ENCODE measurements around the gene MESP2.

Gene MESP2

DNA sequence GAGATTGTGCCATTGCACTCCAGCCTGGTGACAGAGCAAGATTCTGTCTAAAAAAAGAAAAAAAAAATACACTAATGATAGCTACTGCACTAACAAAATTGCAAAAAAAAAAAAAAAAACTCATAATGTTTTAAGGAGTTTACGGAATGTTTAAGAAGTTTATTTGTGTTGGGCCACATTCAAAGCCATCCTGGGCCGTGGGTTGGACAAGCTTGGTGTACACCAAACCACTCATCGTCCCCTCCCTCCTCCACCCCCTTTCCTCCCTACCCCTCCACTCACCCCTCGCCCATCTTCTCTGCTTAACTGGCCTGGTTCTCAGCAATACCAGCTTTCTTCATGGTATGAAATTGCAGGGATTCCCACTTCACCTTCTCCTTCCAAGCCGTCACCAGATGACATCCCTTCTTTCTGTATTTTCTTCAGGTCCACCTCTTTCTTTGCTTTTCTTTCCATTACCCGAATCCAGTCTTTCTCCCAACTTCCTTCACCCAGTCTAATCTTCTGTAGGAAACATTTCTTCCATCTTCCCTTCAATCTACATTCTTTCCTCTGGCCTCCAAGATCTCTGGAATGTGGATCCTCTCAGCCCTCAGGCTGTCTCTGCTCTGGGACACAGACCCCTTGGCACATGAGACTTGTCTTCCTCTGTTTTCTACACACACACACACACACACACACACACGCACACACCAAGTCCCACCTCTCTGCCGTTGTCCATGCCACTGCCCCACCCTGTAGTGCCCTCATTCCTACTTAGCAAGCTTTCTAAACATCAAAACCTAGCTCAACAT, 21.6 kb upstream of the MESP2 start:
- FAIRE-seq, result no peak
- DNase-seq (ENCODE audit: extremely low spot score, insufficient read length, low read depth), result no peak

DNA sequence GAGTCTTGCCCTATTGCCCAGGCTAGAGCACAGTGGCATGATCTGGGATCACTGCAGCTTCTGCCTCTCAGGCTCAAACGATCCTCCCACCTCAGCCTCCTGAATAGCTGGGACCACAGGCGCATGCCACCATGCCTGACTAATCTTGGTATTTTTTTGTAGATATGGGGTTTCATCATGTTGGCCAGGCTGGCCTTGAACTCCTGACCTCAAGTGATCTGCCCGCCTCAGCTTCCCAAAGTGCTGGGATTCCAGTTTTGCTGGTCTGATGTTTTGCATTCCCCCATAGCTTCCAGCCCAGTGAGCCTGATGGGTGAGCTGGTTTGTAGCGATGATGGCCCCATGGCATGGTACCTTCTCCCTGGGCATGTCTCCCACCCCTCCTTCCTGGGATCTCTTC, 20.4 kb upstream of the MESP2 start:
- FAIRE-seq (no peak), DNase-seq (ENCODE audit: extremely low spot score, insufficient read length, low read depth) (no peak)

DNA sequence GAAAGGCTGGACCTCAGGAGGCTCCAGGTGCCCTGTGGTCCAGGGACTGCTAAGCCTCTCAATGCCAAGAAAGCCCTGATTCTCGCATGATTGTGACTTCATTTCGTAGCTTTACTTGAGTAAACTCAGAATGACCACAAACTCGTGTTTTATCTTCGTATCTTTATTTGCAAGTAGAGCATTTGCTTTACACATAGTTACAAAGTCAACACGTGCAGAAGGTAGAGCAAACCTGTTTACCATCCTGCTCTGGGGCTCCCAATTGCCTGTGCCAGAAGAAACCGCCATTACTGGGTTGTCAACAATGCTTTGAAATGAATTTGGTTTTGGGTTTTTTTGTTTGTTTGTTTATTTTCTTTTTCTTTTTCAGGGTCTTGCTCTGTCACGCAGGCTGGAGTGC, 19.2 kb upstream of the MESP2 start:
- no peak for FAIRE-seq
- DNase-seq (ENCODE audit: extremely low spot score, insufficient read length, low read depth), result no peak

DNA sequence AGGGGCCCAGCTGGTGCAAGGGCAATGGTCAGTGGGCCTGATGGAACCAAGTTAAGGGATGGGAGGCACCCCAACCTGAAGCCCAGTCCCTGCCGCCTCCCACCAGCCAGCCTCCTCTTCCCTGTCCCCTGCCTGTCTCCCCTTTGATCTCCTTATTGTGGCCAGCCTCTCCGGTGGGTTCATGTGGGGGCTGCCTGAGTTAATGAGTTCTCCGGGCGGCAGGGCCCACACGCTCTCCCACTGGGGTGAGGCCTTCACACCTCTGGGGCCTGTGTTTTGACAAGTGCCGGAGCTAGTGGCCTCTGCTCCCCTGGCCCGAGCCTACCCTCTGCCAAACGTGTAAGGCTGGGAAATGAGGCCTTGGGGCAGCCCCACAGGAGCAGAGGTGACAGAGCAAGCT, 17.8 kb upstream of the MESP2 start:
- no peak for DNase-seq (ENCODE audit: extremely low spot score, insufficient read length, low read depth)
- no peak for FAIRE-seq

DNA sequence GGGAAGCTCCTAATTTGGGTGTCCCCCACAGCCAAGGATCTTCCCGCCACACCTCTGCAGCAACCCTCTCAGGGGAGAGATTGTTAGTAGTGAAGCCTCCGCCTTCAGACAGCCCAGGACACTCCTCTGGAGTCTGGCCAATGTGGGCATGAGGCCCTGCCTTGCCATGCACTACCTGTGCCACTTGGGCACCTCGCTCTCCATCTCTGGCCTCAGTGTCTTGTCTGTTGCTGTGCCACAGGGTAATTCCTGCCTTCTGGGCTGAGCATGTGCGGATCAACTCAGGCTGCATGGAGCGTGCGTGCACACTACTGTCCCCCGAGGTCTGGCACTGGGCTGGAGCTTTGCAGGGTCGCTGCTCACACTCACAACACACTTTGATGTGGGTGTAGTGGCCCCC, 17.2 kb upstream of the MESP2 start:
- no peak for DNase-seq (ENCODE audit: extremely low spot score, insufficient read length, low read depth)
- no peak for FAIRE-seq

DNA sequence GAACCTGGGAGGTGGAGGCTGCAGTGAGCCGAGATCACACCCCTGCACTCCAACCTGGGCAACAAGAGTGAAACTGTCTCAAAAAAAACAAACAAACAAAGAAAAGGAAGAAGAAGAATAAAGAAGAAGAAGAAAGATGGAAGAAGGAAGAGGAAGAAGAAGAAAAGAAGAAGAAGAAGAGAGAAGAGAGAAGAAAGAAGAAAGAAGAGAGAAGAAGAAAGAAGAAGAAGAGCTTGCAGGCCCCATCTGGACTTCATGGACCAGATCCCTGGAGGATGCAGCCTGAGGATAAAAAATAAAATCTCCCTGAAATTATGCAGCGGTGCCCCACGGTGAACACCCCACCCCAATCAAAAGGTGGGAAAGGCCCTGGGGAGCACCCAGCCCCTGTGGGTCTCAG, 16.3 kb upstream of the MESP2 start:
- no peak for FAIRE-seq
- no peak for DNase-seq (ENCODE audit: extremely low spot score, insufficient read length, low read depth)

DNA sequence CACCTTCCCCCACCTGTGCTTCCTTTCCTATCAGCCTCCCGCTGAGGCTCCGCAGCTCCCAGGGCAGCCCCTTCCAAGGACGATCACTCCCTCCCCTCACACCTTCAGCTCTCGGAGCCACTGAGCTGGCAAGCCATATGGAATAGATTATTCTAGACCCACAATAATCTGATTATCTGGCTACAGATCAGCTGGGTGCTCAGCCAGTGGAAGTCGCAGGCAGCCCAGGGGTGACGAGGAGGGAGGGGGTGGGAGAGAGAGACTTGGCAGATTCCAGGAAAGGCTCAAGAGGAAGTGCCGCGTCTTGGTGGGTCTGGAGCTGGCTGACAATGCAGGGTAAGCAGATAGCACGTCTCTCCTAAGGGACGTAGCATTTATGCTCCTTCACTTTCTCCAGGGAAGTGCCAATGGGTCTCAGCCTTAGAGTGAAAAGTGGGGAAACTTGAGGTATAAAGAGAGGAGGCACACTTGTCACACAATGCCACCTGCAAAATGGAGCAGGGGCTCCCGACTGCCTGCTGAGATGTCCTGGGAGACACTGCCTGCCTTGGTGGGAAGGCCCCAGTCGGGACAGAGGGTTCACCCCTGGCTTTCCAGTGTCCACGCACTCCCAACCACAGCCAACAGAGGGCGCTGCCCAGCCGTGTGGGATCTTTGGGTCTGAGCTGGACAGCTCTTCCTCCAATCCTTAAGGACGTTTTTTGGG, 15.7 kb upstream of the MESP2 start:
- DNase-seq (ENCODE audit: extremely low spot score, insufficient read length, low read depth), result peak; percentile 54
- FAIRE-seq, result peak; percentile 82

DNA sequence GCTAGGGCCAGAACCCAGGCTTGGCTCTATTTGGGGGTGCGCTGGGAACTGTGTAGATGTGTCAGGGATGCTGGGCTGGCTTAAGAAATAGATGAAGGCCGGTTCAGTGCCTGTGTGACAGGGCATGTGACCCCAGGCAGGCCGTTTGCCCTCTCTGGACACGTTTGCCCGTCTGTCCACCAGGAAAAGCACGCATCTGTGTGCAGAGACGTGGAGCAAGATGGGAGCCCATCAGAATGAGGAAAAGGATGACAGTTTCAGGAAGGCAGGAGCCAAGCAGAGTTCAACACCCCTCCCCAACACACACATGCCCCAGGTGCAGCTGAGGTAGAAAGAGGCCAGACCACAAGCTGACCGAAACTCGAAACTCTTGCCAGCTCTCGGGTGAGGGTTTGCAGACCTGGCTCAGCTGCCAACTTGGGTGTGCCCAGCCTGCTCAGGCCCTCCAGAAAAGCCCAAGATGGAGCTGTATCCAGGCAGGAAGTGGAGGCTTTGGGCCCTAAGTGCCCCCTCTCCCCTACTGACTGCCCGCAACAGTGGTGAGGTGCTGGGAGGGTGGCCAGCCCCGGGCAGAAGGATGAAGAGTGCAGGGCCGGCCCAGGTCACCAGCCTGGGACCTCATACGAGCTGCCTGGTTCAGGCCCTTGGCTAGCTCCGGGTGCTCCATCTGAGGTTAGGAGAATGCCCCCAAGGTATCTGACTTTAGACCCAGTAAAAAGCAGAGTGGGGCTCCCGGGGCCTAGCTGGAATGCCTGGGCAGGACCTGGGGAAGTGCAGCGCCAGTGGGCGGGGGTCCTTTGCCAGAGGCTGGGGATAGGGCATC, 14.9 kb upstream of the MESP2 start:
- no peak for FAIRE-seq
- no peak for DNase-seq (ENCODE audit: extremely low spot score, insufficient read length, low read depth)

DNA sequence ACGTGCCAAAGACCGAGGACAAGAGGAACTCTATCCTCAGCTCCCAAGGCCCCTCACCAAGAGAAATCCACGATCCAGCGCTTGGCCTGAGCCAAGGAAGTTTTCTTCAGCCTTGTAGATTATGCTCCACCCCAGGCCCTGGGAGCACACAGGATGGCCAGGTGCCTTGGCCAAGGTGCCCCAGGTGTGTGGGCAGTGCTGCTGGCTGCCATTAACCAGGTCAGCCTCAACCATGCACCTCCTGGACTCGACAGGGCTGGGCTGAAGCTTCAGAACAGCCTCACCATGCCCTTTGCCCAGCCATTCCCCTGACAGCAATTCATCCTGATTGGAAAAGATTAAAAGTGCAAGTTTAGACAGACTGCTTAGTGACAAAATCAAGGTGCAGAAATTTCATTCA, 14.2 kb upstream of the MESP2 start:
- no peak for FAIRE-seq
- DNase-seq (ENCODE audit: extremely low spot score, insufficient read length, low read depth), result no peak

DNA sequence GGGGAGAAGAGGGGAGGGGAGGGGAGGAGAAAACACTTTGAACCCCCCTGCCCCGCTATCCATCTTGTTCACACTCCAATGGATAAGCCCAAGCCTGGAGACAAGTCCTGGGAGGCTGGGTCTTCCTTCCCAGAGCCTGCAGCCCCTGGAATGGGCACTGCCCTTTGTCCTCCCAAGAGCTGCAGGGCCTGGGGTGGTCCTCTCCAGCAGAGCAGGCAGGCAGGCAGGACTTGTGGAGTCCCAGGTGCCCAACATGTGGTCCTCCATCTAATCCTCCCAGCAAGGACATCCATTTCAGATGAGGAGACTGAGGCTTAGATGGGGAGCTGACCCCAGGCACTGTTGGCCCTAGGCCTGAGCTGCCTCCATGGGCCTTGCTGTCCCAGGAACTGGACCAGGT, 10.4 kb upstream of the MESP2 start:
- no peak for FAIRE-seq

DNA sequence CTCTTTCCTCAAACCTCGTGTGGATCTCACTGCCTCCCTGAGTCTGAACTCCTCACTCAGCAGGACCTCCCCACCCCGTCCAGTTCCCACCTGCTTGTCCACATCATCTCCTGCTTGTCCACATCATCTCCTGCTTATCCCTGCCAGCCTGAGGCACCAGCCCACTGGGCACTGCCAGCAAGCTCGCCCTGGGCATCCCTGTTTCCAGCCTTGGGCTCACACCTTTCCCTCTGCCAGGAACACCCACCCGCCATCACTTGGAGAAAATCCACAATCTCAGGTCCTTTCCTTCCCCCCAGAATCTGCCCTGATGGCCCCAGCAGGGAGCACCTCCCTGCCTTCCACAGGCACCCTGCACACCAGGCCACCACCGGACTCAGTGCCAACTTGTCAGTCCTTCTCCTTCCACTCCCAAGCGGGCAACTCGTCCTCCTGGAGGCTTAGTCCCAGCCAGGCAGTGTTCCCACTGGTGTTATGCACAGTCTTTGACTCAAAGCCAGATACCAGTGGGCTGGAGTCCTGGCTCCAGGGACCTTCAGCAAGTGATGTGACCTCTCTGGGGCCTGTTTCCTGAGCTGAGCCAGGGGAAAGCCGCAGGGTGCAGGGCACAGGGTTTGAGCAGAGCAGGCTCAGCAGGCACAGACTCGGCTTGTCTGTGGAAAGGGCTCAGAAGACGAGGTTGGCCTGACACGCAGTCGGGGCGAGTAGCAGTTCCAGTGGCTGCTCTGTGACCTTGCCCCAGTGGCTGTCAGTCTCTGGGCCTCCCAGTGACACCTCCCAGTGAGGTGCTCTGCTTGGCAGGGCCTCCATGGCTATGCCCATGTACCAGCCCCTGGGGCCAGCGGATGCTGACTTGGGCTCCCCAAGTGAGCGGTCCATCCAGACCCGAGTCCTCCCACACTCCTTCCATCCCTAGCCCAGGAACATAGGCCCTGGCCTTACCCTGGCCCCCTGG, 9.5 kb upstream of the MESP2 start:
- FAIRE-seq, result no peak
- no peak for DNase-seq (ENCODE audit: extremely low spot score, insufficient read length, low read depth)

More for the DNA sequence above, 10.4 kb upstream of the MESP2 start:
- no peak for DNase-seq (ENCODE audit: extremely low spot score, insufficient read length, low read depth)

DNA sequence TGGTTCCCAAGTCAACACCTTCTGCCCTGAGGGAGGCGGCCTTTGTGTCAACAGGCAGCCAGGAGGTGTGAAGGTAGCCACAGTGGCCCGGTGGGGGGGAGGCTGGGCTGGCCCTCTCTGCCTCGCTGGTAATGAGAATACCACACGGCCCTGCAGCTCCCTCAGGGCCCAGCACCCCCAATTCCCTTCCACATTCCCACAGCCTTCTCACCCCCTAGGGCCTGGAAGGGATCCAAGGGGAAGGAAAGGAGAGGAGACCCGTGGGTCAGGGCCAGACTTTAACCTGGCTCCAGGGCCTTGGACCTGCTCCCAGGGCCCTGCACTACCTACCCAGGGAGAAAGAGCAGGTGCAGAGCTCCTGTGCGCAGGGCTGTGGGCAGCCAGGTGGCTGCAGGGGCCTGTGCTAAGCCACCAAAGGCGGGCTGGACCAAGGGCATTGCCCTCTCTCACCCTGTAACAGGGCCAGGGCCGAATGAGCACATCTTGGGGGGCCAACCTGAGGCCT, 8.7 kb upstream of the MESP2 start:
- FAIRE-seq (no peak), DNase-seq (ENCODE audit: extremely low spot score, insufficient read length, low read depth) (no peak)

DNA sequence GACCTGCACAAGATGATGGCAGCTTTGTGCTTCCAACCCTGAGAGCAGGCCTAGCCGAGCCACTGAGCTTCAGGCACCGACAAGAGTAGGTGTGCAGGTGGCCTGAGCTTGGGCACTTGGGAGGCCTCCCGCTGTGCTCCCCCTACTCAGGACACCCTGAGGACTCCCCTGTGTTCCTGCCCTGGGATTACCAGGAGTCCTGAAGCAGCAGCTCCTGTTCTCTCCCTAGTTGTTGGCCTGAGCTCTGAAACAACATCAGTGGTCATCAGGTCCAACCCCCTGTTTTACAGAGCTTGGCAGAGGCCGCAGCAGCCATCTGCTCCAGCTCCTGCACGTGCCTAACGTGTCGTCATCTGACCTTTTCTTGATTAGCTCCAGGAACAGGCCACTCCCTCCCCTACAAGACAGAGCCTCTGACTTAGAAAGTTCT, 8.0 kb upstream of the MESP2 start:
- no peak for FAIRE-seq
- no peak for DNase-seq (ENCODE audit: extremely low spot score, insufficient read length, low read depth)

DNA sequence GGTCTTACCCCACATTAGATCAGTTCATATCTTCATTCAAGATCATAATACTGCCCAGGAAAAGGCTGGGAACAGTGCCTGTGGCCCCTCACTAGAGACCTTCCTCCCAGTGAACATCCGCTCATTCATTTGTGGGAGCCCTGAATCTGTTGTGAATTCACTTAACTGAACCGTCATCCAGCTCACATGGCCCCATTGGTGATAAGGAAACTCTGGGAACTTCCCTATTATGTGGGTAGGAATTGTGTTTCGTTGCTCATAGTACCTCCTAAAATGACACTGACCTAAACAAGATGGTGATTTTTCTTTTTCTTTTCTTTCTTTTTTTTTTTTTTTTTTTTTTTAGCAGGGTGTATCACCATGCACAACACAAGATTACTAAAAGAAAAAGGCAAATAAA, 6.8 kb upstream of the MESP2 start:
- no peak for FAIRE-seq
- DNase-seq (ENCODE audit: extremely low spot score, insufficient read length, low read depth), result no peak

DNA sequence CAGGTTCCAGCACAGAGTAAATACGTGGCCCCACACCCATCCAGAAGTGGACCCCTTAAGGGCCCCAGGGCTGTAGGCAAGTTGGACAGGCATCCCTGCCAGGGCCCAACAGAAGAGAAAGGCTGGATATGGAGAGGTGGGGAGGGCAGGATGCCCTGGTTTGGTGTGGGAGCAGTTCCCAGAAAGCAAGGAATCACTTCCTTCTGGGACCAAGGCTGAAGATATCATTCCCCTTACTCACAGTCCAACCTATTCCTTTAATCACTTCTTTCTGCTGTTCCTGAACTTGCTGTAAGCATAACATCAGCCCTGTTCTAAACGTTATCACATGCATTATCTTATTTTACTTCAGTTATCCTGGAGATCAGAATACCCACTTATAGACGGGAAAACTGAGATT, 6.1 kb upstream of the MESP2 start:
- no peak for FAIRE-seq
- no peak for DNase-seq (ENCODE audit: extremely low spot score, insufficient read length, low read depth)

DNA sequence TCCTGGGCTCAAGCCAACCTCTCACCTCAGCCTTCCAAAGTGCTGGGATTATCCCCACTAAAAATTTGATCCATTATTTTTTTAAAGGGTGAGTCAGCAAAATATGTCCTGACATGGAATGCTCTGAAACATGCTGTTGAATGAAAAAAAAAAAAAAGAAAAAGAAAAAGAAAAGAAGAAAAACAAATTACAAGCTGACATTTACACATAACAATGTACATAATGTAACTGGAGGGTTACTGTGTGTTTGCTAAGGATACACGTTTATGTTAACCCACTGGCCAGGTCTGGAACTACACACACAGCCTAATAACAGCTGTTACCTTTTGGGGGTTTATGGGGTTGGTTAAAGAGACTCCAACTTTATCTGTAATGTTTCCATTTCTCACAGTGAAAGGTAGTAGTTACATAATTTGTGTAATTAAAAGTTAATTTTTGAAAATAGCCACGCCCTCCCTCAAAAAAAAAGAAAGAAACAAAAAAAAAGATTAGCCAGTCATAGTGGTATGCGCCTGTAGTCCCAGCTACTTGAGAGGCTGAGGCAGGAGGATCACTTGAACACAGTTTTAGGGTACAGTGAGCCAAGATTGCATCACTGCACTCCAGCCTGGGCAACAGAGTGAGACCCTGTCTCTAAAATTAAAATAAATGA, 3.1 kb upstream of the MESP2 start:
- no peak for FAIRE-seq
- no peak for DNase-seq (ENCODE audit: extremely low spot score, insufficient read length, low read depth)

DNA sequence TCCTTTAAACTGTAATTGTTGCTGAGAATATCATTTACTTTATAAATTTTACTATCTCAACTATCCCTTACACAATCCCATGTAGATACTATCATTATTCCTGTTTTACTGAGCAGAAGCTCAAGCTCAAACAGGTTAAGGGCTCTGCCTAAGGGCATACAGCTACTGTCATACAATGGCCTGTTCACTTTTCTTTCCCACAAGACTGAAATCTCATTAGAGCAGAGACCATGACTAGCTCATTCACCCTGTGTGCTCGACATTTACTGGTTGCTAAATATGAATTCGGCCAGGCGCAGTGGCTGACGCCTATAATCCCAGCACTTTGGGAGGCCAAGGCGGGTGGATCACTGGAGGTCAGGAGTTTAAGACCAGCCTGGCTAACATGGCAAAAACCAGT, 1.6 kb upstream of the MESP2 start:
- no peak for FAIRE-seq

DNA sequence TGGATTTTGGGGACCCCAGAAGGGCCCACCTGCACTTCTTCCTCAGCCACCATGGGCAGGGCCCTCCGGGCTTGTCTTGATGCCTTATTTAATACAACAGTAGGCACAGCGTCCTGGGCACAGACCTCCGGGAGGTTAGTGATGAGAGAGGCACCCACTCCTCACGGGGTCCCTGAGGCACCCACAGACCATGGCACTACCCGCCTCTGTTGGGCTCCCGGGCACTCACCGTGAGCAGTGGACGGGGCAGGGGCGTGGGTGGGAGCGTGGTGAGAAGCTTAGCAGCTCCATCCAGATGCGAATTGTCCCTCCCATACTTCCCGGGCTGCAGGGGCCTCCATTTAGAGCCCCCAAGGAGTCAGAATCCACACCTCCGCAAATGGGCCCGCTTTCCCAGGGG, 317 bp upstream of the MESP2 start:
- no peak for DNase-seq (ENCODE audit: extremely low spot score, insufficient read length, low read depth)
- no peak for FAIRE-seq

More for the DNA sequence above, 1.6 kb upstream of the MESP2 start:
- DNase-seq (ENCODE audit: extremely low spot score, insufficient read length, low read depth), result no peak

DNA sequence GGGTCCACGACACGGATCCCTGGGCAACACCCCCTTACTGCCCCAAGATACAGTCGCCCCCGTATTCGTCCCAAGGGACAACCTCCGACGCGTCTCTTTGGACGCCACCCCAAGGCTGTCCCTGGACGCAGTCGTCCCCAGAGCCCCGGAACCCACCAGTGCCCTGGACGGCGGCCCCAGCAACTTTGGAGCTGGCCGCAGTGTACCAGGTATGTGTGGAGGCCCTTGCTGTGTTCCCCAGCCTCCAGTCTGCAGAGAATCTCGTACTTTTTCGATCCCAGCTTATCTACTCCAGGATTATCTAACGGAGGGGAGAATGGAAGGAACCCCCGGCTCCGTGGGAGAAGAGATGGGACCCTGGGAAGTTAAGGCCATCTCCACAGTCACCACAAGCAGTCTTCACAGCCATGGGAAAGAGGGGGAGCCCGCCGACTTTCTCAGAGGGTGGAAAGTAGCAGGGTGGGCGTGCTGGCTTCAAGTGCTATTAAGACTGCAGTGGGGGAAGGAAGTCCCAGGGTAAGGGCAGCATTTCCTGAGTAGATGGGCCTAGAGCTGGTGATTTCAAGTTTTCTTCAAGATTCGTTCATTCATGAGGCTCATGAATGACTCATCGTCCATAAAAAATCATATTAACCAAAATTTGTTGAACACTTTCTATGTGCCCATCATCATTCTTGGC, 1.1 kb downstream of the MESP2 start:
- DNase-seq (ENCODE audit: extremely low spot score, insufficient read length, low read depth) (no peak), FAIRE-seq (no peak)

All from GM18507 (cell line).